Kidney epithelial cell (primary cell): ENCODE results near the gene PPFIA4. TPM values are rescaled to one million over a fixed set of nuclear protein-coding genes. Genes with fewer than 3 reads are reported as not detected.

Source experiments
- DNase-seq: peaks from one replicate; pipeline ENCODE4 v3.0.0-alpha.2; 2010; ENCODE audit warnings: low read depth
- H3K27me3 ChIP-seq: 2 replicates; pipeline ENCODE4 v1.6.0; 2011; ENCODE audit warnings: low read length; ENCODE audit not compliant: control insufficient read depth, insufficient read depth
- H3K36me3 ChIP-seq: 2 replicates; pipeline ENCODE4 v1.5.1; 2011; ENCODE audit warnings: low read length; ENCODE audit not compliant: control insufficient read depth, insufficient read depth
- H3K4me3 ChIP-seq: 2 replicates; pipeline ENCODE4 v1.5.1; 2011; ENCODE audit warnings: low read depth, mild to moderate bottlenecking, control low read depth, low read length
- total RNA-seq: library from RNA; depleted of rRNA; stranded (reverse); fragments of >200 nt; gene quantifications from 2 replicates; pipeline ENCODE4 v1.2.3, GENCODE V29; 2015
- TF ChIP-seq, protein P1 (sequence below): IDR thresholded peaks from 2 replicates; pipeline ENCODE4 v1.5.1; 2011; ENCODE audit warnings: mild to moderate bottlenecking, moderate library complexity, low read length, control low read depth, inconsistent platforms; ENCODE audit not compliant: insufficient read depth, poor library complexity, severe bottlenecking

PPFIA4 gene
- total RNA-seq, 1 donor from 2014 or later: 0.13 TPM

DNA sequence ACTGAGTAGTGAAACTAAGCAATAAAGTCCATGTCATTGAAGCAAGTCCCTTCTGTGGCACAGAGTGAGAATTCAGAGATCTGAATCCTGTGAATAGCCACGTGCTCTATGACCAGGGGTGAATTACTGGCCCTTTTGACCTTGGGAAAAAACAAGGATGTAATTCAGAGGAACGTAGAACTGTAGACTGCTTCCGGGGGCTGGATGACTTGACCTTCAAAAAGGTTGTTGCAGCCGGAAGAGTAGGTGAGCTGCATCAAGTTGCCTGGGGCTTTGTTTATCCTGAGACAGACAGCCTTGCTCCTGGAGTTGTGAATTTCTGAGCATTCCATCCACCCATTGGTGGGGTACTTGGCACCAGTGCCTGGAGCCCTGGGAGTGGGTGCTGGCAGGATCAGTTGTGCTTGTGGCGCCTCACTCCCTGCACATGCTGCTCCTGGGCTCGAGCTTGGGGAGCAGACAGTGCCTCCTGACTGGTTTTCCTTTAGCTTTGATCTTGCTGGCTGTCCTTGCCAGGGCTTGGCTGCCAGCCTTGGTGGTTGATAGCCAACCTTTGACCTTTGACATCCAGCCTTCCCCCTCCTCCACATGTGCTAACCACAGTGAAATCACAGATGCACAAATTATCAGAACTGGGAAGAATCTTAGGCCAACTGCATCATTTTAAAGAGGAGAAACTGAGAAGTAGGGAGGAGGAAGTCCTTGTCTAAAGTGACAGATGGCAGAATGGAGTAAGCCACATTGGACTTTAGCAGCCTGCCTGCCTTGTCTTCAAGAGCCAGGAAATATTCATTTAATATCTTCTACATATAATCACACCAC lies 75.7 kb downstream of the PPFIA4 start:
- Histone ChIP-seq H3K36me3 (no peaks in the 10 kb centered on the region), H3K4me3 (no peak overlapping the region), H3K27me3 (no peaks in the 10 kb centered on the region)
- DNase-seq: no peak
- TF ChIP-seq, protein P1, sequence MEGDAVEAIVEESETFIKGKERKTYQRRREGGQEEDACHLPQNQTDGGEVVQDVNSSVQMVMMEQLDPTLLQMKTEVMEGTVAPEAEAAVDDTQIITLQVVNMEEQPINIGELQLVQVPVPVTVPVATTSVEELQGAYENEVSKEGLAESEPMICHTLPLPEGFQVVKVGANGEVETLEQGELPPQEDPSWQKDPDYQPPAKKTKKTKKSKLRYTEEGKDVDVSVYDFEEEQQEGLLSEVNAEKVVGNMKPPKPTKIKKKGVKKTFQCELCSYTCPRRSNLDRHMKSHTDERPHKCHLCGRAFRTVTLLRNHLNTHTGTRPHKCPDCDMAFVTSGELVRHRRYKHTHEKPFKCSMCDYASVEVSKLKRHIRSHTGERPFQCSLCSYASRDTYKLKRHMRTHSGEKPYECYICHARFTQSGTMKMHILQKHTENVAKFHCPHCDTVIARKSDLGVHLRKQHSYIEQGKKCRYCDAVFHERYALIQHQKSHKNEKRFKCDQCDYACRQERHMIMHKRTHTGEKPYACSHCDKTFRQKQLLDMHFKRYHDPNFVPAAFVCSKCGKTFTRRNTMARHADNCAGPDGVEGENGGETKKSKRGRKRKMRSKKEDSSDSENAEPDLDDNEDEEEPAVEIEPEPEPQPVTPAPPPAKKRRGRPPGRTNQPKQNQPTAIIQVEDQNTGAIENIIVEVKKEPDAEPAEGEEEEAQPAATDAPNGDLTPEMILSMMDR: no peak

DNA sequence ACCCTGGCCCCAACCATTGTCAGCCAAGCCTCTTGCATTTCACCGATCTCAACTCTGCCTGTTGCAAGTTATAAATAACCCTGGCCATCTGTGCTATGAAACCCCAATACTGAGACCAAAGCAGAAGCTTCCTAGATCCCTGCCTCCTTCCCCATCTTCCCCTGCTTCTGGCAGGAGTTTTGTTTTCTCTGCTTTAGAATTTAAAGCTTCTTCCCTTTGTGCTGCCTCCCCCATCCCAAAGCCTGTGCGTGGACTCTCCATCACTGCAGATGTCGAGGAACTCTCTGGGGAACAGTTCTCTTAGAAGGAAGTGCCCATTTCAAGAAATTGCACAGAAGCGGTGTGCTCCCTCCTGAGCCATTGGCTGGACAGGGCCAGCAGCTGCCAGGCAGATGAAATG lies 76.9 kb downstream of the PPFIA4 start:
- TF ChIP-seq, protein P1: no peak
- no peak for DNase-seq
- Histone ChIP-seq H3K36me3 (no peaks in the 10 kb centered on the region), H3K4me3 (no peak overlapping the region), H3K27me3 (no peaks in the 10 kb centered on the region)

DNA sequence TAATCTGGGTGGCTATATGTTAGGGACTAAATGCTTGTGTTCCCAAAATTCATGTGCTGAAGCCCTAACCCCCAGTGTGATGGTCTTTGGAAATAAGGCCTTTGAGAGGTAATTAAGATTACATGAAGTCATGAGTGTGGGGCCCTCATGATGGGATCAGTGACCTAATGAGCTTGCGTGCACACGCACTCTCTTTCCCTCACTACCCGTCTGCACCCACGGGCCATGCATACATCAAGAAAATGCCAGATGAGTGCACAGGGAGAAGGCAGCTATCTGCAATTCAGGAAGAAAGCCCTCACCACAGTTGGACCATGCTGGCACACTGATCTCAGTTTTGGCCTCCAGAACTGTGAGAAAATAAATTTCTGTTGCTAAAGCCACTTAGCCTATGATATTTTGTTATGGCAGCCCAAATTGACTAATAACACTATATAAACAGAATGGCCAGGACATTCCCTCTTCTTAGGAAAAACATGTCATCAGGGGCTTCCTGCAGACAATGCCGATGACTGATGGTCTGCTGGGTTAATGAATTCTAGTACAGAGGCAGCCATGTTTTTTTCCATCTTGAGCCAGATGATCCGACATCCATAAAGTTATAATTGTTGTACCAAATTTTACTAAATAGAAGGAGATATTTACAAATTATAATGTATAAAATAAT lies 77.7 kb downstream of the PPFIA4 start:
- TF ChIP-seq, protein P1: no peak

DNA sequence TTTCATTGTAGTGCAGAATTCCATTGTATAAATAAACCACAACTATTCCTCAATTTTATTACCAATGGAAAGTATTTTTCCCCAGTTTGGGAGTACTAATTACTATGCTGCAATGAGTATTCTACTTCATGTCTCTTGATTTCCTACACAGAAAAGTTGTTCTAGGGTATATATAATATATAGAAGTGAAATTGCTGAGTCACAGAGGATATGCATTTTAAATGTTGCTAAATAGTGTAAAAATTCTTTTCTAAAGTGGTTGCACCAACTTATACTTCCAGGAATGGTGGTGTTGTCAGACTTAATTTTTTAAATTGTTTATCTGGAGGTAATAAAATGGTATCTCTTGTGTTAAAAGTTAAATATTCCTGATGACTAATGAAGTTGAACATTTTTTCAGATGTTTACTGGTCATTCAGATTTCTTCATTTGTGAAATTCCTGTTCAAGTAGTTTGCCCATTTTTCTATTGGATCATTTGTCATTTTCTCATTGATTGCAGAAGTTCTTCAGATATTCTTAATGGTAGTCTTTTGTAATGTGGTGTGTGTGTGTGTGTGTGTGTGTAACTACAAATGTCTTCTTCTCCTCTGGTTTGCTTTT lies 78.6 kb downstream of the PPFIA4 start:
- Histone ChIP-seq H3K36me3 (no peaks in the 10 kb centered on the region), H3K27me3 (no peaks in the 10 kb centered on the region), H3K4me3 (no peak overlapping the region)
- TF ChIP-seq, protein P1: no peak
- no peak for DNase-seq

More for the DNA sequence above, 77.7 kb downstream of the PPFIA4 start:
- DNase-seq: no peak
- Histone ChIP-seq H3K4me3 (no peak overlapping the region), H3K27me3 (no peaks in the 10 kb centered on the region), H3K36me3 (no peaks in the 10 kb centered on the region)

DNA sequence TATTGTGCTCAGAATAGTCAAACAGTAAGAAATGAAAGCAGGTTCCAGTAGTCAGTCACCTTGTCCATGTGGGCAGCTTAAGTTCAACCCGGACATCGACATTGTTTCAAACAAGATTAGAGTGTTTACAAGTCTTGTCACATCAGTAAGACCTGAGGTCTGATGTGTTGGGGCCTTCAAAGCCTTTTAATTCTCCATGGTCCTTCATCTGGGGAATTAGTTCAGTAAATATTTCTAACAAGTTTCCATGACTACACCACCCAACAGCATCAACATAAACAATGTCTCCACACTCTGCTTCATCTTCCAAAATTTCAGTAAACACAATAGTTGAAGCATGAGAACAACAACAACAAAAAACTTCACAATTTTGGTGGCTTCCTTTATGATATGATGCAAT lies 86.2 kb downstream of the PPFIA4 start:
- no peak overlapping the region for H3K4me3 ChIP-seq
- TF ChIP-seq, protein P1: no peak
- DNase-seq: no peak
- H3K27me3 ChIP-seq: peaks cover 26% of the 10 kb centered on the region
- no peaks in the 10 kb centered on the region for H3K36me3 ChIP-seq
